ENCODE data around the gene MYRIP.
"Not testable (repeated sequence)": the region's sequence is repeated elsewhere in the genome, so short reads cannot be mapped to it uniquely, and the experiment has no call there.

MYRIP gene

DNA sequence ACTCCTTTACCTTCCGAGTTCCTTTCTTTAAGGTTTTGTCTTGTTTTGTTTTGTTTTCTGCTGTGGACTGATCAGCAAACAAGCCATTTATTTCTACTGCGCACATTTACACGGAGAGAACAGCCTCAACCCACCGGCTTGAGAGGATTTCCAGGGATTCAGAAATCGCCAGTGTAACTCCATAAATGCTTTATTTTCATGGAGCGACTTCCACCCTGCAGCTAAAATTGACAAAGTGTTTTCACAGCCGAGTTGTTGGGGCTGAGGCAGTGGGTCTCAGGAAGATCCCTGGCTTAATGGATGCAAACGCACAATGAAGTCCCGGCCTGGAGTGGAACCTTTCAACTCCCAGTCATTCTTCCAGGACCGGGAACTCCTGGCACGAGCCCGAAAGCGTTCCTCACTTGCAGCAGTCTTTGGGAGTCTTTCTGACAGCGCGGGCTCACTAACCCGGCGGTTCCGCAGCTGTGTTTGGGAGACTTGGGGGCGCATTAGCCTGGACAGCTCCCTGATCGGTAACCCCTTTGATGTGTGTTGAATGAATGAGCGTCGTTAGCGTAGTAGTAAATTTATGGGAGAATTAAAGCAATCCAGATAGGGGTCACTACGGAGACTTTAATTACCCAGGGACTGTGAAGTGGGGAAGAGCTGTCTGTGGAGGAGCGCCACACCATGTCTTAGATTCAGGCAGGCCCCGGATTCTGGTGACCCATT, 785 bp upstream of the MYRIP start:
- ATAC-seq, result no peak

DNA sequence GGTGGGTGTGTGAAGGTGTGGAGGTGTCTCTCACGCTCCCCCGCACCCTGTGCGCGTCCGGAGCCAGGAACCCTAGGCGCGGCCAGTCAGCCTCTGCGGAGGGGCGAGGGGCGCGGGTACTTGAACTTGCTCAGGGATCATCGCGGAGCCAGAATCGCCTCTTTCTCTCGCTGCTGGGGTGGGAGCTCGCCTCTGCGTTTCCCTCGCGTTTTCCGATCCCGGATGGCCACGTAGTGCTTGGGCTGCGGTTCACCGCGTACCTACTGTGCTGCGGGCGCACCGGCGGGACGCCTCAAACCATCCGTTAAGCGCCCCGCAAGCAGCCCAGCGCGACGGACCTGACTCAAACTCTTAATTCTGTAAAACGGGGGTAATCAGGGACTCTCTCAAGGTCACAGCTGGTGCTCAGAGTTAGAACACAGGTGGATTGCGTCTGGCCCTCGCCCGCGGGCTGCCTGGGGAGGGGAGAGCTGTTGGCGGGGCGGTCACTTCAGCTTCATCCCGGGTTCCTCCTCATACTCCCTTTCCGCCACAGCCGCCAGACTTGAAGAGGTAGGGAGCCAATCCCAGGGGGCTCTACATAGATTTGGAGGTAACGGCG, 686 bp downstream of the MYRIP start:
- ATAC-seq, result no peak

DNA sequence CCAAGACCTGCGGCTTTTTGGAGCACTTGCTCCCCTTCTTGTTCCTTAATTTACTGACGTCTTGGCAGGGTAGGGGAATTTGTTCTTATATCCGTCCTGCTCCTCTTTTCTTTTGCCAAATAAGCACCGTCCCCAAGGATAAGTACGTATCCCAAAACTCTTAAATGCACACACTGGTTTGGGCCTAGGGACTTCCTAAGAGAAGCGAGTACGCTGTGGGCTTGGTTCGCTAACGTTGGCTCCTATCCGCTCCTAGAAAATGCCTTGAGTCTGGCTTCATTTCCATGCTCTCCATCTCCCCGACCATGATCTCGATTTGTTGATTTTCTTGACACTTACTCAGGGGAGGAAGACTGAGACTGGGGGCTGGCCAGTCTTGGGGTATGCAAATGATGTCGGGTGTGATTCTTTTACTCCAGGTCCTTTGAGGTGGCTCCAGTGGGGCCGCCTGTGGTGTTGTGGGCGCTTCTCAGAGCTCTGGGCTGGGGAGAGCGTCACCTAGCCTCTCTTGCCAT, 1.3 kb downstream of the MYRIP start:
- no peak for ATAC-seq

DNA sequence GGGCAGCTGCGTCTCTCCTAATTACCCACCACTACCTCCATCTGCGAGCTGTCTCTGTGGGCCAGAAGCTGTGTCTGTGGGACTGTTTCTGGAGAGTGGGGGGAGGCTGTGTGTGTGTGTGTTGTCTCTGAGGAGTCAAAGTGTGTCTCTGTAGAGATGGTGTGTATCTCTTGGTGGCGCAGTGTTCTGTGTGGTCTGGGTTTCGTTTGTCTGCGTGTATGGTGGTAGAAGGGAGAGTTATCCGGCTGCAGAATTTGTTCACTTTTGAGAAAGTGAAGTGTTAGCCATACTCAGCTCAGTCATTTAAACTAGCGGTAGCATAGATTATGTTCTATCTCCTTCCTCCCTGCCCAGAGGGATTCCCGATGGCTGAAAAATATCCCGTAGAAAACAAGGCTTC, 2.2 kb downstream of the MYRIP start:
- no peak for ATAC-seq

DNA sequence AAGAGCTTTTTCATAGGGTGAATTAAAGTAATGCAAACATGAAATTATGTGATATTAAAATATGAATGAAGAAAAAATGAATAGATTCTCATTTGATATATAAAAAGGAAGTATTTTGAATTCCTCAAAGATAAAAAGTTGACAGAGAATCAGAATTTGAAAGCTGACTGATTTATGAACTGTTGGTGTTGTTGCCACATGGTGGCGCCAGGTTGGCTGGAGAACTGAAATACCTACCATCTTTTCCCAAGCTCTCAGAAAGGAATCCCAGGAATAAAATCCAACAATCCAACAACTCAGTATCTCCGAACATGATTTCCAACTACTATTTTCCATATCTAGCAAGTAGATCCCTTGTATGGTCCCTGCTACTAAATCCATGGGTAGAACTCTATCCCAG, 3.1 kb downstream of the MYRIP start:
- no peak for ATAC-seq

DNA sequence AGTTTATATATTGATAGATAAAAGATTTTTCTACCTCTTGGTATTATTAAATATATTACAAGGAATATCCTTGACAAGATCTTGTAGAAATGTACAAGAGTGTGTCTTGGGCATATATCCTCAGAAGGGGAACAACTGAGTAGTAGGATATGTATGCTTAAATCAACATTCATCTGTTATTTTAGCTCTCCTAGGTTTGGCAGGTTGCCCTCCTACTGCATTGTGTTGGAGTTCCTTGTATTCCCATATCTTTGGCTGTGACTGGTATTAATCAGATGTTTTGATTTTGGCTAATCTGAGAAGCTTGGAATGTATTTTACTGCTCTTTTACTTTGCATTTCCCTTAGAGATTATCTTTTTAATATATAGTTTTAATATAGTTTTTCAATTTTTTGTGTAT, 4.6 kb downstream of the MYRIP start:
- no peak for ATAC-seq

DNA sequence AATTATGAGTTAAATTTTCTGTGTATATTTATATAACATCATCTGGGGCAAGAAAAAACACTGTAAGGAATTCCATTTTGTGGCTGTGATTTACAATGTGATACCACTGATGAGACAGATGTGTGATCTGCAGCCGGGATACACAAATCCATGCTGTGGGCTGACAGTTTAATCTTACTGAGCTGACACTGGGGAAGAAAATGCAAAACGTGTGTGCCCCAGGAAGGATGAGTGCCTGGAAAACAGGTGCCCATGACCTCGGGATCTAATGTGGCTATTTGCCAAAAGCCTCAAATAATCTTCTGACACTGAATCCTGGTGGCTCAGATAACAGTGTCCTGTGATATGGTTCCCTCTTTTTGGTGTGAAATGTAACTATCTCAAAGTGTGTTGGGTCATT, 10.5 kb downstream of the MYRIP start:
- ATAC-seq, result no peak

DNA sequence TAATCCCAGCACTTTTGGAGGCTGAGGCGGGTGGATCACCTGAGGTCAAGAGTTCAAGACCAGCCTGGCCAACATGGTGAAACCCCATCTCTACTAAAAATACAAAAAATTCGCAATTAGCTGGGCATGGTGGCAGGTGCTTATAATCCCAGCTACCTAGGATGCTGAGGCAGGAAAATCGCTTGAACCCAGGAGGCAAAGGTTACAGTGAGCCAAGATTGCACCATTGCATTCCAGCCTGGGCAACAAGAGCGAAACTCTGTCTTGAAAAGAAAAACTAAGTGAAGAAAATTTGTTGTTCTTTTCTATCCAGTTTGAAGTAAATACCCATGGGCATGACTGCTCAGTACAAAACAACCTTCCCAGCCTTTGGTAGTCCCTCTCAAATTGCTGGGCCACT, 24.4 kb downstream of the MYRIP start:
- ATAC-seq, result not testable (repeated sequence)

DNA sequence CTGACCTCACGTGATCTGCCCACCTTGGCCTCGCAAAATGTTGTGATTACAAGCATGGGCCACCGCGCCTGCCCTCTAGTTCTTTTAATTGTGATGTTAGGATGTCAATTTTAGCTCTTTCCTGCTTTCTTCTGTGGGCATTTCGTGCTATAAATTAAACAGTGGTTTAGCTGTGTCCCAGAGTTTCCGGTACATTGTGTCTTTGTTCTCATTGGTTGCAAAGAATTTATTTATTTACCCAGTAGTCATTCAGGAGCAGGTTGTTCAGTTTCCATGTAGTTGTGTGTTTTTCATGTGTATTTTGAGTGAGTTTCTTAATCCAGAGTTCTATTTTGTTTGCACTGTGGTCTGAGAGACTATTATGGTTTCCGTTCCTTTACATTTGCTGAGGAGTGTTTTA, 30.1 kb downstream of the MYRIP start:
- no peak for ATAC-seq

DNA sequence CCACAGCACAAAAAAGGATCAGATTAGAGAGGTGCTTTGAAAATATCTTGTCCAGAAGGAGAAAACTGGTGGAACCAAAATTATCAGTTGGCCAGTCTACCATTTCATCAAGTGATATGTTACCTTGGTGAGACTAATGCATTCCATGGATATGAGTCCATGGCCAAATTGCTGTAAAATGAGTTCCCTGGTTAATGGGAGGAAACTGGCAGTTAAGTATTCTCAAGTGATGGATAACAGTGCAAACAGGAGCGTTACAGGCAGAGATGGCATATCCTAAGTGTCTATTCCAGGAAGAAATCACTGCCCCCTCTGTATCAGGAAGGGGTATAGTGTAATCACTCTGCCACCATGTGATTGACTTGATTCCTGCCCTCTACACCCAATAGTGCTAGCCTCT, 34.0 kb downstream of the MYRIP start:
- ATAC-seq, result no peak

DNA sequence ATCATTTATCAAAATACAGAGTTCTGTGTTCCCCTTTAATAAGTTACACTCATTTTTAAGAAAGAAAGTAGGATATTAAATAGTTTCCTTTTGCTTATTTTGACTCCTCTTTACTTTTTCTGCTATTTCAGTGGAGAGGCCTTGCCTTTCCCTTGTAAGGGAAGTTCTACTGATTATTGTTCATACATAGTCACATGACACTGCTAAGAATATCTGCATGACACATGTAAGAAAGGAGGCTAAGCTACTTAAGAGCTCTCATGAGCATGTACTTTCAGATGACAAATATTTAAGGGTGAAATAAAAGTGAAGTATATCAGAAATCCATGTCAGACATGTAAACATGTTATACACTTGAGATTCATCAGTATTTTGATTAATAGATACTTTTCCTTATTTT, 39.0 kb downstream of the MYRIP start:
- ATAC-seq, result no peak

DNA sequence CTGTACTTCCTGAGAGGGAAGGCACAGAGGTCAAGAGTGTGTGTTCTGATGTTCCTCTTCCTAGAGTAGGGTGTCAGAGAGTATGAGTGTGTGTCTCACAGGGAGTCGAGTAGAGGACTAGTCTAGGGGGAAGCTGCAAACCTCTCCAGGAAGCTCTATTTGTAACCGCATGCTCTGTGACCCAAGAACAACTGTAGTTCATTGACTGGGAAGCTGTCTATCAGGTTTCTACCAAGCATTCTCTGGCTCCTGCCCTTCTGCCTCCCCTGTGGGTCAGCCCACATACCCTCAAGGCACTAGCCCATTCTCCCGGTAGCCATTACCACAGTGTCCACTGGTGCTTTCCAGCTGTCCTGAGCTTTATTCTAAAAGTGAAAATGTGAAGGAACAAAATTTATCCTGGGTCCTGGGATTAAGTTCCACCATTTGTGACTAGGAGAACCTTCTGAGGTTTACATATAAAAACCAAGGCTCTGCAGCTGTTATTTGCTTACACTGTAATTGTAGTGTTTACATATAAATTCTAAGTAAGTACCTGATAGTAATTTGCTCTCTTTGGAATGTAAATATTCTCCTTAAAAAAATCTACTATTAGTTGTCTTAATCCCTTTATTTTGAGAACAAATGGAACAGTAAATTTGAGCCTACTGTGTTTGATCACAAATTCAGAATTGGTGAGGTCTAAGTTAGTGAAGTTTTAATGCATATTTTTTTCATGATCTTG, 40.7 kb downstream of the MYRIP start:
- peak; percentile 5 to 17 for ATAC-seq

DNA sequence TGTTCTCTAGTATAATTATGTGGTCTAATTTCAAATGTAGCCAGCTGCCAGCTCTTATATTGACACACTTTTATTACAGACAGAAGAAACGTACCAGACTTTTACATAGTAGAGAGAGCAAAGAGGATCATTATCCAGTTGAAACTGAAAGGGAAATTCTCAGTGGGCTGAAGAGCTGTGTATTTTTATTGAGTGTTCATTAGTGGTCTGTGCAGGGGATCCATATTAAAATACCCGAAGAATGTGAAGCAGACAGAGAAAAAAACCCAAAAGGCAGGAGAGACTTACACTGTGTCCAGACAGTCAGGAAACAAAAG, 41.3 kb downstream of the MYRIP start:
- no peak for ATAC-seq

DNA sequence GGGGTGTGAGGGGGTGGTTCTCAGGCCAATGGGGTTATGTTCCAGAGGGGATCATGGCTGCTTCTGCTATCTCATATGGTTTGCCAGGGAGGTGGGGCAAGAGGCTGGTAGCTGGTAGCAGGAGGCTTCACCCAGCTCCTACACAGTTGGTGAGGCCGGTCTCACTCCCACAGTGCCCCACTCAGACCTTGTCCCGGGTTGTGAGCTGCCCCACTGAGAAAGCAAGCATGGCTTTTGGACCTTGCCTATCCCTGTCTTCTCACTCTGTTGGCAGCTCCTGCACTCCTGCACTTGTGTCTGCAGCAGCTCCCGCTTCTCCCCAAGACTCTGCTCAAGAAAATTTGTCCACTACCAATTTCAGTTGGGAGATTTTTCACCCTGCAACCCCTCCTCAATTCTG, 46.1 kb downstream of the MYRIP start:
- ATAC-seq, result no peak

DNA sequence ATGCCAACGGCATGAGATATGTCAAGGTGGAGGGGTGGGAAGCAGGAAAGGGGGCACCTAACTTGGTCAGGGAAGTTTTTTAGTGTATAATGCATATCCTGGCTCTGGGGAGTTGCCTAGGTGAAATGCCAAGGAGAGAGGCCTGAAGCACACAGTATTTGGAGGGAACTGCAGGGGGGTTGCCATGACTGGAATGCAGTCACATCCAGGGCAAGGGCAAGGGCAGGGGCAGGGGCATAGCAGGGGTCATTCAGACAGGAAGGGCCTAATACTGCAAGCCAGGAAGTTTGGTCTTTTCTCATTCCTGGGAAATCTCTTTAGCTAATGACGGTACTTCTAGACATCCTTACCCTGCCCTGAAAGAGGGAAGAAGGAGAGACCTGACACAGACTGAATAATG, 60.5 kb downstream of the MYRIP start:
- no peak for ATAC-seq

DNA sequence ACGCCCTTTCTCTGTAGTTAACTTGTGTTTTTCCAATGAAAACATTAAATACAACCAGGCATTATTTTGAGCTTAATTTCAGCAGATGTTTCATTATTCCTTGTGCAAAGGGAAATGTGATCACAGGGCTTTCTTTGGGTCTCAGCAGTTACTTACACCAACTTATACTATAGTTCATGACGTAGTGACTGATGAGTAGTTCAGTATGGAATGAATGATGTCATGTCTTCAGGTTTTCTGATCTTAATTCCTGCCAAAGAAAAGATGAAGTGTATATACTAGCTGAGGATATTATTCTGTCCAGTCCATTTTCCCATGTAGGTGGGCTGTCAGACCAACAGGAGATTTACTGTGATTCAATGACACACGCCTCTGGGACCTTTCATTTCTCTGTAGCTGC, 61.3 kb downstream of the MYRIP start:
- no peak for ATAC-seq

DNA sequence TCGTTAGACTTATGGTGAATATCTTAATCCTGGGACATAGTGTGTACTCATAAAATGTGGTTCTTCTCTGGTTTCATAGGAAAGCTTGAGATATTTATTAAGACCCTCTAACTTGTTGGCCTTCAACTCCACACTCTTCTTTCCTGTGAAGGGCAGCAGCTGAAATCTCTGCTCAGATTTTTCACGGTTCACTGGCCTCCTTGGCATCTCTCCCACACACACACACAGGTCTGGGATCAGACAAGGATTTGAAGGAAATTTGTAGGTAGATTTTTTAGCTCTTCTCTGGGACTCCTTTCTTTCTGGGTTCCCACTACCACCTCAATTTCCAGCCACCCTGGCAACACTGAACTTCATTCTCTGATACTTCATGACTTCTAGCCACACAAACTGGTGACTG, 70.2 kb downstream of the MYRIP start:
- ATAC-seq, result no peak

DNA sequence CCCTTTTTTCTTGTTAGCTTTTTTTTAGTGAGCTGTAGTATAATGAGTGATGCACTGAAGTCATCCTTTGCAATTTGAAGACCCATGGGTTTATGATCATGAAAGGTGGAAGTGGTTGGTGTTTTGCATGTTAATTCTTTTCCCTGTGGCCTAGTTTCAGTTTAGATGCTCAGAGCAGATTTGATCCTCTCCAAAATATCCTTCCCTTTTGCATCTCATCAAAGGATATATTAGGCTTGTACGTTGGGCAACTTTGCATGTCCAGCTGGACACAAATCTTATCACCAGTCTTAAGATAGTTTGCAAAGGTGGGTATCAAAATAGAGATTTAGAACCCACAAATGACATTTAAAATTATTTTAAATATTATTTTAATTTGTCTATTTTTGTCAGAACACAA, 72.7 kb downstream of the MYRIP start:
- ATAC-seq, result no peak

DNA sequence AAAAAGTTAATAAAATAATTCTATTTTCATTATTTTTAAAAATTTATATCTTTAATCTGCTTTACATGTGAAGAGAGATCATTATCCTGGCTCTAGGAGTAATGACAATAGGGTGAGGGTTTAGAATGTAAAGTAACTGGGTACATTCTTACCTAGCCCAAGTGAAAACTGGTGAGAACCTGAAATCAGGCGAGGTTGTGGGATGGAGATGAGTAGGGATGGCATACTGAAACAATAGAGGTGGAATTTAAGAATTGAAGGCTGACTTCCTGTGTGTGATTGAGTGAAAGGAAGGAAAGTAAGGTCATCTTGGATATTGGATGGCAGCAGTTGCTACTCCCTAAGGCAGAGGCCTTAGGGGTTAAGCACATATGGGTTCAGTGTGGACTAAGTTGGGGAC, 82.7 kb downstream of the MYRIP start:
- no peak for ATAC-seq

DNA sequence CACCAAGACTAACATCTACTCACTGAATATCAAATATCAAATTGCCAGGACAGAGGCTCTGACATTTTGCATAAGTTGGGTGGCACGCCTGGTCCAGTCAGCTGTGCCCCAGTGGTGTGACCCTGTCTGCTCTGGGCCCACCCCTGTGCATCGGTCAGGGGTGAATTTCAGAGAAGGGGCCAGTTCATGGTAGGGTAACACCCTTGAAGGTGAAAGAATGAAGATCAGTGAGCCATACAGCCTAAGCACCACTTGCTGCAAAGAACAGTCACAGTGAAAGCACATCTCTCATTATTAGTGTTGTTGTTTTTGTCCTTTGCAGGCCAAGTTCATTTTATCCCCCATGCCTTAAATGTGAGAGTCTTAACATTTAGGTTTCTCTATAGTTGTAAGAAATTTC, 86.8 kb downstream of the MYRIP start:
- ATAC-seq, result no peak

DNA sequence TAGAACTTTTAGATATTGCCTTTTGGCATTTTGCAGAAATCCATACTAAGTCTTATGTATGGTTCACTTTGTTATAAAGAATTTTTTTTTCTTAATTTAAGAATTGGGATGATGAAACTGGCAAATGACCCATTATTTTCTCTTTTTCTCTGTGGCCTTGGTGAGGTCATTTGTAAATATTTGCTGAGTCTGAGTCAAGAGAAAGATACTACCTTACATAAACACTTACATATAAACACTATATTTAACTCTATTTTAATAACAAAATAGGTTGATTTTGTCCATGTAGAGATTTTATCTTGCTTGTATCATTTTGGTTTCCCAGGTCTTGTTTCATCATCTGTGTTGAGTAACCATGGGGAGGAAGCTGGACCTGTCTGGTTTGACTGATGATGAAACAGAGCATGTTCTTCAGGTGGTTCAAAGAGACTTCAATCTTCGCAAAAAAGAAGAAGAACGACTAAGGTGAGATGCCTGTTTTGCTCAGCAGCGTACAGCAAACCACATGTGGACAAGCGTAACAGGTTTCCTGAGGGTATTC, 91.1 kb downstream of the MYRIP start:
- ATAC-seq, result no peak

DNA sequence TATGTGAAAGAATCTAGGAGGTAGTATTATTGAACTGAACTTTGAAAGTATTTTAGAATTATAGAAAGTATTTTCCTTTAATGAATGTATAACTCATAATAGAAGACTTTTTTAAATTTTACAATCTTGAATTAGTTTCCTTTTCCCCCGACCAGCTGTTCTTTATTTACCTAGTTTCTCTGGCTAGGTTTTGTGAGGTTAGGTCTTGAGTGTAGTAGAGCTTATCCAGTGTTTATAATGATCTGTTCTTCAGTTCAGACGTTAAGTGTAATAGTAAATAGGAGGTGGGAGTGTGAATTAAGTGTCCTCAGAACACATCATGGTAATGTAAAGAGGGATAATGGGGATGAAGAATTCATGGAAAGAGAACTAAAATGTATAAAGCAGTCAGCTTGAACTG, 93.8 kb downstream of the MYRIP start:
- ATAC-seq, result no peak

DNA sequence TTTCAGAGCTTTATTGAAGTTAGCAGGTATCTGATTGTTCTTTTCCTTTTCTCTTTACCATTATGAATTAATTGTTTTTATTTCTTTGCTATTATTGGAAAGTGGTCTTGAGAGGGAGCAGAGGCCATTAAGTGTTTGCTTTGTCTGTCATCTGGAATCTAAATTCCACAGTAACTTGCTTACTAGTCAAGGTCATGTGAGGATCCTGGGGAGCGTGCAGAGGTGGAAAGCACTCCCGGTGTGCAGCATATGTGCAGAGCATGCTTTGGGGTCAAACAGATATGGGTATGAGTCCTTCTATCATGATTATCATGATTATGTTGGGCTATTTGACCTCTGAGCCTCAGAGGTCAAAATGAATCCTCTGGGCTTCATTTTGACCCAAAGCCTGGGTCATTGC, 96.4 kb downstream of the MYRIP start:
- ATAC-seq, result no peak

DNA sequence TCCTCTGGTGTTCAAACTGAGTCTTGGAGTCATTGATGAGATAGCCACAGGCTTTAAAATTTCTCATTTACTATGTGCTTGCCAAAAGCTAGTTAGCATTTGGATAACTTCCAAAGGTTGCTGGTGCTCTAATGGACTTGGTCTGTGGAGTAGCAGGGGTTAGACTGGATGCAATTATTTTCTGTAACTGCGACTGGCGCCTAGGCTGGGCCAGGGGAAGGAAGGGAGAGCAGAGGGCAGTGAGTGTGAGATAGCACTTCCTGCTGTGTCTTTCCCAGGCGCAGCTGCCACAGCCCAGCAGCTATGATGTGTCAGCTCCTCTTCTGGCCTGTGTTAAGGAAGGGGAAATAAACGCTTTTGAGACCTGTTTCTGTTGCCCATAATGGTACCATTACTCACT, 98.6 kb downstream of the MYRIP start:
- no peak for ATAC-seq
